Measurements from ENCODE around the gene IRF2BPL. TPM values are rescaled to one million over a fixed set of nuclear protein-coding genes. Genes with fewer than 3 reads are reported as not detected.

Gene IRF2BPL
- total RNA-seq, 2 donors from 2014 or later = 42.0 to 51.1 TPM

GRCh38 chr14:77039285-77040058 lies 11.0 kb upstream of the IRF2BPL start:
- Histone ChIP-seq H3K4me1 (peaks cover 0 to 85% of the 10 kb centered on the region in 2 donors), H3K27ac (peak overlapping the region; percentile 91 to 98), H3K9me3 (no peaks in the 10 kb centered on the region)

GRCh38 chr14:77037938-77038568 lies 9.5 kb upstream of the IRF2BPL start:
- TF ChIP-seq CTCF (IDR thresholded peaks at IDR 0.05) = no peak
- Histone ChIP-seq H3K27ac (peak overlapping the region; percentile 91 to 98), H3K4me1 (peaks cover 0 to 82% of the 10 kb centered on the region in 2 donors), H3K27me3 (no peaks in the 10 kb centered on the region), H3K9me3 (no peaks in the 10 kb centered on the region), H3K4me3 (no peak overlapping the region), H3K36me3 (no peaks in the 10 kb centered on the region)
- DNase-seq (ENCODE audit: low spot score) = no peak

More at GRCh38 chr14:77039285-77040058, 11.0 kb upstream of the IRF2BPL start:
- no peaks in the 10 kb centered on the region for H3K36me3 ChIP-seq
- H3K27me3 ChIP-seq = no peaks in the 10 kb centered on the region
- no peak for DNase-seq (ENCODE audit: low spot score)
- no peak for TF ChIP-seq CTCF (IDR thresholded peaks at IDR 0.05)
- H3K4me3 ChIP-seq = peak overlapping the region; percentile 23 to 36

DNA sequence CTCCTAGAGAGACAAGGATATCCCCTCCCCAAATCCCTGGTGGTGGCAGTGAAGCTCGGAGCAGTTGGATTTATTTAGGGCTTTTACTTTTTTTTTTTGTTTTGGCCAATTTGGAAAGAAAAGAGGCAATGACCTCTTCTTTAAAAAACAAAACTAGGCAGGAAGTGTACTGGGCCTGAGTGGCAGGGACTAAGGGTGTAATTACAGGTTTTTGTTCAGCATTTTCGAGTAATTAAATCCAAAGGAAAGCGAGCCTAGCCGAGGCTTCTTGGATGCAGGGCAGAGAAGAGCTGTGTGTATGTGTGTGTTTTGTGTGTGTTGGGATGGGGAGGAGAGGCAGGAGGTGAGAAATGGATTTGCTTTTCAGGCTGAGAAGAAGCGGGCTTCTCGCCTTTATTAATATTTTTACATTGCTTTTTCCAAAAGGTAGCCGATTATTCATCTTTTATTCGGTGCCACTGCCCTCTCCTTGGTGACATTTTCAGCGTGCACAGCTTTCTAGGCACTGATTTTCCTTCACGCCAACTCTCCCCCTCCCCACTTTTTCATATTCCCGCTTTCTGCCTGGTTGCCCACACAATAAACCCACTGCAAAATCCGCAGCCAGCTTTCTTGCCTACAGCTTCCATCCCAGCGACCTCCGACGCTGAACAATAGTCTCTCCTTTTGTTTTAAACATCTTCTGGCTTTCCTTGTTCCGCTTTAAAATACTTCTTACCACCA lies 8.9 kb upstream of the IRF2BPL start:
- Histone ChIP-seq H3K27ac (peak overlapping the region; percentile 91 to 98), H3K36me3 (no peaks in the 10 kb centered on the region), H3K9me3 (no peaks in the 10 kb centered on the region), H3K27me3 (no peaks in the 10 kb centered on the region), H3K4me3 (no peak overlapping the region), H3K4me1 (peaks cover 0 to 82% of the 10 kb centered on the region in 2 donors)
- no peak for DNase-seq (ENCODE audit: low spot score)
- no peak for TF ChIP-seq CTCF (IDR thresholded peaks at IDR 0.05)

DNA sequence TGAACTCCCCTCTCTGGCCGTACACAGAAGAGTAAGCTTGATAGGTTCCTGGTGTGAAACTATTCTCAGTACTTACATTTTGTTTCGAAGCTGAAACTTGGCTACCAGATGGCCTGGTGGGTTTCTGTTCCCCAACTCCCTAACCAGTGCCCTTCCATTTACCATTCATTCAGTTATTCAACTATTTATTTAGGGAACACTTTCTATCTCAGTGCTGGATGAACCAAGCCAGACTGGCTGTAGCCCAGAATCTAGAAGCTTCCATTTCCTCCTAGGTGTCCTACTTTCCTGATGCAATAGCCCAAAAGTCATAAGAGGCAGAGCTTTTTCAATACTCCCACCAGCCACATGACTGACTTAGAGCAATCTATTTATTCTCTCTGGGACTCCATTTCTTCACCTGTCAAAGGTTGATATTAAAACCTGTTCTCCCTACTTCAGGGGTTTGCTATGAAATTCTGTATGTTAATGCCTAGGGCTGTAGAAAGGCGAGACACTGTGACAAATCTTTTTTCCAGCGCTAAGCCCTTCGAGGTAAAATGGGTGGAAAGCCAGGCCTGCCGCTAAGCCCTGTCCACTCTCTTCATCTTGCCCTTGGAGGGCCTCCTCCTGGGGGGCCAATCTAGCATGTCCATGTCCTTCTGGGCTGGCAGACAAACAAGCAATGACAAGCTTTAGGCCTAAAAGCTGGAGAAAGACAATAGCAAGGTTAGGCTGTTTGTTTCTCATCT lies 8.1 kb upstream of the IRF2BPL start:
- no peak for TF ChIP-seq CTCF (IDR thresholded peaks at IDR 0.05)
- Histone ChIP-seq H3K36me3 (no peaks in the 10 kb centered on the region), H3K27ac (peak overlapping the region; percentile 91 to 98), H3K9me3 (no peaks in the 10 kb centered on the region), H3K4me3 (no peak overlapping the region), H3K4me1 (peaks cover 0 to 82% of the 10 kb centered on the region in 2 donors), H3K27me3 (no peaks in the 10 kb centered on the region)
- no peak for DNase-seq (ENCODE audit: low spot score)

DNA sequence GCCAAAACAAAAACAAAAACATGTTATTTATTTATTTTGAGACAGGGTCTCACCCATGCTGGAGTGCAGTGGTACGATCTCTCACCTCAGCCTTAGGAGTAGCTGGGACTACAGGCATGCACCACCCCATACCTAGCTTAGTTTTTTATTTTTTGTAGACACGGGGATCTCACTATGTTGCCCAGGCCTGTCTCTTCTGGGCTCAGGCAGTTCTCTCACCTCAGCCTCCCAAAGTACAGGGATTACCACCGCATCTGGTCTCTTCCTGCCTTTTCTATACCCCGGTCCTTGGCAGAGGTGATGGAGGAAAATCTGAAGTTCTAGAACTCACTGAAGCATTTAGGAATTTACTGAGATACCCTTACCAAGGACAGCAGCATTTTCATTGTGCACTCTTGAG lies 6.8 kb upstream of the IRF2BPL start:
- Histone ChIP-seq H3K4me1 (peaks cover 0 to 82% of the 10 kb centered on the region in 2 donors), H3K36me3 (no peaks in the 10 kb centered on the region), H3K27me3 (no peaks in the 10 kb centered on the region), H3K4me3 (no peak overlapping the region), H3K9me3 (no peaks in the 10 kb centered on the region), H3K27ac (peak overlapping the region; percentile 99 to 100)
- DNase-seq (ENCODE audit: low spot score) = no peak
- TF ChIP-seq CTCF (IDR thresholded peaks at IDR 0.05) = no peak

Data from right atrium auricular region (tissue), 2 donors.